H1 (cell line): ENCODE results near the gene LENG9. TPM values are rescaled to one million over a fixed set of nuclear protein-coding genes. Genes with fewer than 3 reads are reported as not detected.

ENCODE experiments used
- CTCF ChIA-PET: fragments of 300-600 bp; sonication (Branson Sonifier 250); formaldehyde crosslinking; loops from one replicate; lab custom pipeline; 2021; ENCODE audit not compliant: partially characterized antibody; lab: Charles Lee
- POLR2A ChIA-PET: fragments of 300-600 bp; sonication (Branson Sonifier 250); formaldehyde crosslinking; loops from one replicate; lab custom pipeline; 2021; ENCODE audit warnings: inconsistent platforms; ENCODE audit not compliant: partially characterized antibody; lab: Charles Lee
- DNase-seq, 2 experiments: peaks; one replicate each; pipeline versions ENCODE4 v3.0.0 to v3.0.0-alpha.2; 2010 to 2022; ENCODE audit warnings: low spot score in 2 of 2, low read depth in 1 of 2, mixed read lengths in 1 of 2
- FAIRE-seq: peaks from 2 replicates; lab custom pipeline; 2011; peaks lifted over from hg19 to GRCh38; lab: Jason Lieb, UNC
- H2AFZ ChIP-seq: 2 replicates; pipeline ENCODE4 v1.8.1; 2012; ENCODE audit warnings: low read length, inconsistent platforms
- H2AK5ac ChIP-seq: 2 replicates; pipeline ENCODE4 v1.6.1; 2013; ENCODE audit warnings: low read depth, low read length
- H2BK120ac ChIP-seq: replicated peaks from 2 replicates; pipeline ENCODE3; 2013; ENCODE audit warnings: low read depth, low read length, inconsistent platforms
- H2BK12ac ChIP-seq: 2 replicates; pipeline ENCODE4 v1.6.1; 2013; ENCODE audit warnings: low read depth, low read length
- H2BK15ac ChIP-seq: 2 replicates; pipeline ENCODE4 v1.6.1; 2013; ENCODE audit warnings: low read length
- H2BK20ac ChIP-seq: 2 replicates; pipeline ENCODE4 v1.6.1; 2013; ENCODE audit warnings: low read length
- H2BK5ac ChIP-seq: 2 replicates; pipeline ENCODE4 v1.6.1; 2013; ENCODE audit warnings: low read depth, low read length
- H3K14ac ChIP-seq: 2 replicates; pipeline ENCODE4 v1.6.1; 2013; ENCODE audit warnings: inconsistent platforms; ENCODE audit not compliant: insufficient read length
- H3K18ac ChIP-seq: 2 replicates; pipeline ENCODE4 v1.6.1; 2013; ENCODE audit warnings: low read length; ENCODE audit errors: extremely low read depth
- H3K23ac ChIP-seq: 2 replicates; pipeline ENCODE4 v1.6.1; 2013; ENCODE audit warnings: inconsistent platforms; ENCODE audit not compliant: insufficient read length
- H3K23me2 ChIP-seq: 2 replicates; pipeline ENCODE4 v1.6.1; 2013; ENCODE audit warnings: low read depth, low read length
- H3K27ac ChIP-seq: 2 replicates; pipeline ENCODE4 v1.6.1; 2011; ENCODE audit warnings: low read depth, low read length, inconsistent platforms
- H3K27me3 ChIP-seq, 4 experiments: replicated peaks in 1 of 4; 1 replicate in 1 of 4; 2 replicates in 3 of 4; pipeline versions ENCODE4 v1.6.1 to v1.8.1; 2011 to 2013; ENCODE audit warnings: low read length in 3 of 4, mild to moderate bottlenecking in 3 of 4, inconsistent platforms in 2 of 4, mixed read lengths in 2 of 4, moderate library complexity in 1 of 4; ENCODE audit not compliant: control insufficient read depth in 3 of 4, insufficient read depth in 3 of 4; ENCODE audit errors: extremely low read depth in 1 of 4
- H3K36me3 ChIP-seq, 4 experiments: 2 replicates each; pipeline versions ENCODE4 v1.6.1 to v1.8.1; 2011 to 2013; ENCODE audit warnings: mild to moderate bottlenecking in 4 of 4, low read length in 3 of 4, moderate library complexity in 2 of 4, control low read depth in 1 of 4, inconsistent platforms in 1 of 4; ENCODE audit not compliant: insufficient read depth in 4 of 4, control insufficient read depth in 2 of 4
- H3K4ac ChIP-seq: replicated peaks from 2 replicates; pipeline ENCODE3; 2013; ENCODE audit warnings: low read length, low read depth, mixed read lengths, inconsistent platforms; ENCODE audit not compliant: insufficient read length
- H3K4me1 ChIP-seq, 4 experiments: replicated peaks in 1 of 4; 1 replicate in 1 of 4; 2 replicates in 3 of 4; pipeline versions ENCODE4 v1.6.1 to v1.8.1; 2011 to 2013; ENCODE audit warnings: low read length in 3 of 4, inconsistent platforms in 2 of 4, mixed read lengths in 1 of 4; ENCODE audit not compliant: insufficient read depth in 4 of 4, control insufficient read depth in 3 of 4
- H3K4me2 ChIP-seq, 2 experiments: 2 replicates each; pipeline versions ENCODE4 v1.6.1 to v1.8.1; 2011 to 2013; ENCODE audit warnings: low read depth in 2 of 2, low read length in 2 of 2, control low read depth in 1 of 2, inconsistent platforms in 1 of 2, mild to moderate bottlenecking in 1 of 2; ENCODE audit not compliant: insufficient read depth in 1 of 2
- H3K4me3 ChIP-seq, 4 experiments: fragments of 200-600, 300-600 bp in 1 of 4; sonication (generic), shearing (Covaris generic), sonication (Bioruptor Twin) in 1 of 4; 2 replicates each; pipeline versions ENCODE4 v1.5.1 to v1.8.1; 2011 to 2016; ENCODE audit warnings: low read length in 4 of 4, low read depth in 3 of 4, control low read depth in 2 of 4, inconsistent platforms in 2 of 4, mild to moderate bottlenecking in 2 of 4, mixed read lengths in 1 of 4, moderate library complexity in 1 of 4; ENCODE audit not compliant: insufficient read depth in 2 of 4; ENCODE audit errors: extremely low read depth in 1 of 4
- H3K56ac ChIP-seq: replicated peaks from 2 replicates; pipeline ENCODE3; 2013; ENCODE audit warnings: low read depth, mild to moderate bottlenecking, mixed read lengths, low read length, inconsistent platforms; ENCODE audit not compliant: insufficient read length
- H3K79me1 ChIP-seq: 2 replicates; pipeline ENCODE4 v1.6.1; 2013; ENCODE audit warnings: low read depth, low read length, control low read depth
- H3K79me2 ChIP-seq, 2 experiments: 2 replicates each; pipeline versions ENCODE4 v1.6.1 to v1.8.1; 2012 to 2013; ENCODE audit warnings: low read length in 2 of 2, mild to moderate bottlenecking in 2 of 2, inconsistent platforms in 1 of 2; ENCODE audit not compliant: insufficient read depth in 2 of 2, control insufficient read depth in 1 of 2
- H3K9ac ChIP-seq, 4 experiments: replicated peaks in 1 of 4; 1 replicate in 1 of 4; 2 replicates in 3 of 4; pipeline versions ENCODE4 v1.6.1 to v1.8.1; 2011 to 2013; ENCODE audit warnings: low read depth in 3 of 4, low read length in 3 of 4, control low read depth in 2 of 4, mild to moderate bottlenecking in 2 of 4, moderate library complexity in 2 of 4, inconsistent platforms in 1 of 4; ENCODE audit errors: extremely low read depth in 1 of 4
- H3K9me3 ChIP-seq, 2 experiments: 2 replicates each; pipeline versions ENCODE4 v1.6.1 to v1.8.1; 2012 to 2013; ENCODE audit warnings: mild to moderate bottlenecking in 2 of 2, moderate library complexity in 2 of 2, control low read depth in 1 of 2, inconsistent platforms in 1 of 2, low read depth in 1 of 2, low read length in 1 of 2, mixed read lengths in 1 of 2; ENCODE audit not compliant: insufficient read depth in 2 of 2
- H4K20me1 ChIP-seq, 2 experiments: replicated peaks in 1 of 2; 2 replicates each; pipeline versions ENCODE3 to v1.8.1; 2011 to 2013; ENCODE audit warnings: inconsistent platforms in 2 of 2, low read length in 2 of 2, mild to moderate bottlenecking in 1 of 2; ENCODE audit not compliant: insufficient read depth in 2 of 2, control insufficient read depth in 1 of 2
- H4K5ac ChIP-seq: 2 replicates; pipeline ENCODE4 v1.6.1; 2013; ENCODE audit warnings: low read length, low read depth, mixed read lengths, inconsistent platforms; ENCODE audit not compliant: insufficient read length
- H4K8ac ChIP-seq: 2 replicates; pipeline ENCODE4 v1.8.0; 2013; ENCODE audit warnings: mild to moderate bottlenecking, moderate library complexity, low read length, inconsistent platforms; ENCODE audit not compliant: insufficient read depth; ENCODE audit errors: extremely low read depth
- H4K91ac ChIP-seq: replicated peaks from 2 replicates; pipeline ENCODE3; 2013; ENCODE audit warnings: low read length, mixed read lengths, inconsistent platforms; ENCODE audit not compliant: insufficient read length
- POLR2AphosphoS5 ChIP-seq: IDR thresholded peaks from 2 replicates; pipeline ENCODE4 v1.6.1; 2011; ENCODE audit warnings: low read depth, low read length
- RBBP5 ChIP-seq: IDR thresholded peaks from 2 replicates; pipeline ENCODE4 v1.7.1; 2012; ENCODE audit warnings: low read depth, mild to moderate bottlenecking, inconsistent platforms, low read length, moderate library complexity, borderline replicate concordance
- WGBS, 2 experiments: shearing (Covaris generic) in 1 of 2; methylation state at CpG; one replicate each; pipeline versions ENCODE4 v1.1.6 to v1.1.7; 2013 to 2015; ENCODE audit warnings: low lambda C conversion rate in 2 of 2, mixed read lengths in 2 of 2, inconsistent platforms in 1 of 2, low coverage in 1 of 2, missing lambda C conversion rate in 1 of 2; ENCODE audit not compliant: insufficient replicate concordance in 2 of 2, insufficient coverage in 1 of 2, insufficient read length in 1 of 2; ENCODE audit errors: extremely low coverage in 1 of 2, missing lambda C conversion rate in 1 of 2; 5-methylcytosine and 5-hydroxymethylcytosine counted together
- polyA plus RNA-seq, 7 experiments: library from polyadenylated mRNA; depleted of rRNA in 3 of 7; stranded (reverse) in 5 of 7; unstranded in 2 of 7; fragments of >200 nt in 5 of 7; fragments of 200-250 nt in 2 of 7; gene quantifications; 1 replicate in 5 of 7; 2 replicates in 1 of 7; 4 replicates in 1 of 7; pipeline versions ENCODE4 v1.2.1 to v1.2.3, GENCODE V29; 2011 to 2013; ENCODE audit warnings: missing spikeins in 2 of 7, mixed read lengths in 2 of 7
- total RNA-seq: library from RNA; stranded (reverse); fragmentation: NEBNext Ultra II Directional; extraction: Animal tissue kit (Norgen Biotek cat#: 25700); gene quantifications from 2 replicates; pipeline ENCODE4 v1.2.1, GENCODE V29; 2021

Gene LENG9
- total and polyA plus RNA-seq, 2 of the 8 experiments (the other 6 are each of a cell fraction or from before 2014, with no cell fraction given) = 1.6 to 3.9 TPM

DNA sequence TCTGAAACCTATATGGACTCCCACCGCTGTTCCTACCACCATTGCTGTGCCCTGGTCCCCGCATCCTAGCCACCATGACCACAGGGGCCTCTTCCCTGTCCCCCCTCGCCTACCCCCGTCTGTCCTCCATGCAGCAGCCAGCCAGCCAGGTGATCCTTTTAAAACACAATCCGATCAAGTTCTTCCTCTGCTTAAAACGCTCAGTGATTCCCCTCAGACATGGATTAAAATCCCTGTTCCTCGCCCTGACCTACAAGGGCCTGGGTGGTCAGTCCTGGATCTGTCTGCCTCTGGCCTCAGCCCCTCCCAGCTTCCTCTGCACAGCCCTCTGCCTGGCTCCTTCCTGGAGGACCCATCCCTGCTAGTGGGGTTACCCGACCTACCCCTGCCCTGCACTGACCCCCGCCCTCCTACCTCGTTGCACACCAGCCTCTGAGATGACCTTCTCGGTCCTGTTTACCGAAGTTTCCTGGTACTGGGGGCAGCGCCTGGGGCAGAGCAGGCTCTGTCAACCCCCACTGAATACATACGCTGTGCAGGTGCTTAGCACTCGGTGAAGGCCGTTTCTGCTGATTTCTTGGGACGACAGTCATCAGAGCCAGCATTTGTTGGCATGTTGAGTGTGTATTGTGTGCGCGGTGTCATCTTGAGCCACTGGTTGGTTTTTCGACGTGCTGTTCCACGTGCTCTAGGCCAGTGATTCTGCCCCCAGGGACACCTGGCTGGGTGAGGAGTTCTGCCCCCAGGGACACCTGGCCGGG lies 29.3 kb downstream of the LENG9 start:
- FAIRE-seq (no peak), DNase-seq (no peak)
- Histone ChIP-seq H2BK12ac (peak overlapping the region; percentile 52; the same call in 1 of the 2 replicates), H3K4me3 (no peak overlapping the region), H3K23me2 (peaks cover 4% of the 10 kb centered on the region), H4K91ac (no peak overlapping the region), H4K5ac (no peak overlapping the region), H3K79me2 (no peaks in the 10 kb centered on the region), H3K9ac (no peak overlapping the region), H4K20me1 (peaks cover 15 to 24% of the 10 kb centered on the region in 2 experiments), H3K79me1 (peaks cover 7% of the 10 kb centered on the region; the same call in 1 of the 2 replicates), H3K4me1 (peaks cover 0 to 37% (median 24%) of the 10 kb centered on the region in 4 experiments; a peak in 6 of 7 replicates), H2AFZ (no peak overlapping the region), H3K18ac (no peak overlapping the region), H3K36me3 (peaks cover 0 to 6% (median 0%) of the 10 kb centered on the region in 4 experiments; a peak in 1 of 8 replicates), H3K4me2 (0 out of 4 replicates have a peak overlapping the region, but pooled peaks of 1 of the 2 experiments have one; percentile 0), H3K27ac (no peak overlapping the region), H3K23ac (no peak overlapping the region), H2AK5ac (no peak overlapping the region), H2BK5ac (no peak overlapping the region), H3K27me3 (peaks cover 0 to 2% (median 0%) of the 10 kb centered on the region in 4 experiments; a peak in 2 of 7 replicates), H2BK120ac (no peak overlapping the region), H3K4ac (no peak overlapping the region), H3K56ac (no peak overlapping the region), H4K8ac (no peak overlapping the region; the same call in 1 of the 2 replicates), H3K9me3 (no peaks in the 10 kb centered on the region), H3K14ac (no peak overlapping the region), H2BK15ac (peak overlapping the region; percentile 92; the same call in 1 of the 2 replicates), H2BK20ac (no peak overlapping the region)
- TF ChIP-seq POLR2AphosphoS5 (0 out of 2 replicates have a peak, but pooled peaks have one; percentile 12), RBBP5 (no peak)
- ChIA-PET POLR2A (interaction anchor here (0.7 to 13.5 kb wide), 9 partner anchors 14 to 43 kb away, joined by 3 to 133 read pairs (median 8); partner anchors contain the start of genes LENG8, LENG9 and TTYH1), CTCF (interaction anchor here (1.7 to 7.4 kb wide), 3 partner anchors 13 to 43 kb away, joined by 9 to 109 read pairs (median 11); no protein-coding TSS in a partner anchor)
- 87% methylated on average over 23 of the region's 23 CpGs; no CpG with 5 or more reads in 1 of the 2 experiments for WGBS, 2 experiments
